ENCODE data around the gene CDHR1. TPM values are rescaled to one million over a fixed set of nuclear protein-coding genes. Genes with fewer than 3 reads are reported as not detected.
"Not testable (repeated sequence)": the region's sequence is repeated elsewhere in the genome, so short reads cannot be mapped to it uniquely, and the experiment has no call there.

CDHR1 gene
- polyA plus RNA-seq, 1 donor from 2014 or later, result 1.9 TPM

GRCh38 chr10:84179059-84179710 is 15.2 kb upstream of the CDHR1 start:
- no peak for TF ChIP-seq EP300 (conservative IDR thresholded peaks at IDR 0.05; ENCODE audit: poor library complexity, severe bottlenecking)
- no peak for TF ChIP-seq REST (IDR thresholded peaks at IDR 0.05; ENCODE audit: borderline replicate concordance)
- TF ChIP-seq RAD21 (conservative IDR thresholded peaks at IDR 0.05), result no peak
- TF ChIP-seq POLR2AphosphoS5 (IDR thresholded peaks at IDR 0.05), result no peak
- TF ChIP-seq MXI1 (conservative IDR thresholded peaks at IDR 0.05; ENCODE audit: poor library complexity, severe bottlenecking), result no peak
- no peak for TF ChIP-seq SMC3 (conservative IDR thresholded peaks at IDR 0.05; ENCODE audit: poor library complexity)
- TF ChIP-seq CTCF (IDR thresholded peaks at IDR 0.05; ENCODE audit: poor library complexity, severe bottlenecking), result no peak
- TF ChIP-seq TAF1 (IDR thresholded peaks at IDR 0.05; ENCODE audit: low read depth), result no peak
- no peak for TF ChIP-seq EZH2 (IDR thresholded peaks at IDR 0.05; ENCODE audit: borderline replicate concordance, insufficient read depth, low read length, poor library complexity, severe bottlenecking)
- no peak overlapping the region for H2AFZ ChIP-seq (ENCODE audit: low read depth, low read length)
- H3K4me3 ChIP-seq (ENCODE audit: low read length), result no peak overlapping the region
- no peaks in the 10 kb centered on the region for H3K36me3 ChIP-seq (ENCODE audit: insufficient read depth, low read length)
- no peak overlapping the region for H3K4me2 ChIP-seq (ENCODE audit: low read length)
- H3F3A ChIP-seq (ENCODE audit: insufficient read depth, low read length, poor library complexity, severe bottlenecking), result no peaks in the 10 kb centered on the region
- H3K27me3 ChIP-seq (ENCODE audit: insufficient read depth, low read depth, low read length), result no peaks in the 10 kb centered on the region
- H3K9ac ChIP-seq (ENCODE audit: low read length), result no peak overlapping the region
- no peak overlapping the region for H3K27ac ChIP-seq (ENCODE audit: low read length)
- H3K9me2 ChIP-seq (ENCODE audit: insufficient read depth, low read length), result no peaks in the 10 kb centered on the region
- no peaks in the 10 kb centered on the region for H3K9me3 ChIP-seq (ENCODE audit: low read length)
- no peaks in the 10 kb centered on the region for H3K79me2 ChIP-seq (replicated peaks; ENCODE audit: insufficient read depth, low read length)
- no peaks in the 10 kb centered on the region for H4K20me1 ChIP-seq (ENCODE audit: insufficient read depth)

GRCh38 chr10:84180386-84180785 is 14.0 kb upstream of the CDHR1 start:
- not testable (repeated sequence) for H3K4me3 ChIP-seq (ENCODE audit: low read length); H4K20me1 ChIP-seq (ENCODE audit: insufficient read depth); H3K27ac ChIP-seq (ENCODE audit: low read length); H3K27me3 ChIP-seq (ENCODE audit: insufficient read depth, low read depth, low read length); H3K9me3 ChIP-seq (ENCODE audit: low read length); H3K9ac ChIP-seq (ENCODE audit: low read length); H3K9me2 ChIP-seq (ENCODE audit: insufficient read depth, low read length); H3K79me2 ChIP-seq (replicated peaks; ENCODE audit: insufficient read depth, low read length); H3K4me2 ChIP-seq (ENCODE audit: low read length); H3F3A ChIP-seq (ENCODE audit: insufficient read depth, low read length, poor library complexity, severe bottlenecking); H3K36me3 ChIP-seq (ENCODE audit: insufficient read depth, low read length); H2AFZ ChIP-seq (ENCODE audit: low read depth, low read length)

- H3K9me2 ChIP-seq (ENCODE audit: insufficient read depth, low read length), result no peaks in the 10 kb centered on the region
- H3K4me3 ChIP-seq (ENCODE audit: low read length), result no peak overlapping the region
- H3K9me3 ChIP-seq (ENCODE audit: low read length), result no peaks in the 10 kb centered on the region
- no peak overlapping the region for H3K9ac ChIP-seq (ENCODE audit: low read length)
- TF ChIP-seq REST (IDR thresholded peaks at IDR 0.05; ENCODE audit: borderline replicate concordance) (no peak), TAF1 (IDR thresholded peaks at IDR 0.05; ENCODE audit: low read depth) (no peak), EZH2 (IDR thresholded peaks at IDR 0.05; ENCODE audit: borderline replicate concordance, insufficient read depth, low read length, poor library complexity, severe bottlenecking) (no peak), CTCF (IDR thresholded peaks at IDR 0.05; ENCODE audit: poor library complexity, severe bottlenecking) (no peak), POLR2AphosphoS5 (IDR thresholded peaks at IDR 0.05) (no peak), MXI1 (conservative IDR thresholded peaks at IDR 0.05; ENCODE audit: poor library complexity, severe bottlenecking) (no peak), RAD21 (conservative IDR thresholded peaks at IDR 0.05) (no peak), EP300 (conservative IDR thresholded peaks at IDR 0.05; ENCODE audit: poor library complexity, severe bottlenecking) (no peak), SMC3 (conservative IDR thresholded peaks at IDR 0.05; ENCODE audit: poor library complexity) (no peak)
- H4K20me1 ChIP-seq (ENCODE audit: insufficient read depth), result no peaks in the 10 kb centered on the region
- H2AFZ ChIP-seq (ENCODE audit: low read depth, low read length), result no peak overlapping the region
- no peak overlapping the region for H3K4me2 ChIP-seq (ENCODE audit: low read length)
- no peaks in the 10 kb centered on the region for H3K79me2 ChIP-seq (replicated peaks; ENCODE audit: insufficient read depth, low read length)
- H3K27ac ChIP-seq (ENCODE audit: low read length), result no peak overlapping the region
- H3K27me3 ChIP-seq (ENCODE audit: insufficient read depth, low read depth, low read length), result no peaks in the 10 kb centered on the region
- H3K36me3 ChIP-seq (ENCODE audit: insufficient read depth, low read length), result no peaks in the 10 kb centered on the region
- no peaks in the 10 kb centered on the region for H3F3A ChIP-seq (ENCODE audit: insufficient read depth, low read length, poor library complexity, severe bottlenecking)
These were observed 12.7 kb upstream of the CDHR1 start for GRCh38 chr10:84181631-84182030.
